Breast epithelium (tissue), 3 donors: ENCODE data around the gene ITPRID1.

ENCODE experiments used
- POLR2A ChIP-seq: fragments of 450-650 bp; IDR thresholded peaks from one replicate; pipeline ENCODE4 v1.6.1; 2016; ENCODE audit warnings: antibody characterized with exemption, mild to moderate bottlenecking, moderate library complexity
- POLR2AphosphoS5 ChIP-seq, 3 donors: sonication (generic); formaldehyde crosslinking; IDR thresholded peaks; one replicate each; pipeline ENCODE4 v1.6.1; 2017; ENCODE audit warnings: antibody characterized with exemption in 3 of 3
- TF ChIP-seq, protein P1 (sequence below), 3 donors: fragments of 450-650 bp; IDR thresholded peaks; one replicate each; pipeline ENCODE4 v1.5.1; 2016 to 2017; ENCODE audit warnings: antibody characterized with exemption in 3 of 3, mild to moderate bottlenecking in 3 of 3, moderate library complexity in 3 of 3

- TF ChIP-seq POLR2A (no peak), POLR2AphosphoS5 (IDR thresholded peaks at IDR 0.05) (no peak)
- TF ChIP-seq, protein P1, sequence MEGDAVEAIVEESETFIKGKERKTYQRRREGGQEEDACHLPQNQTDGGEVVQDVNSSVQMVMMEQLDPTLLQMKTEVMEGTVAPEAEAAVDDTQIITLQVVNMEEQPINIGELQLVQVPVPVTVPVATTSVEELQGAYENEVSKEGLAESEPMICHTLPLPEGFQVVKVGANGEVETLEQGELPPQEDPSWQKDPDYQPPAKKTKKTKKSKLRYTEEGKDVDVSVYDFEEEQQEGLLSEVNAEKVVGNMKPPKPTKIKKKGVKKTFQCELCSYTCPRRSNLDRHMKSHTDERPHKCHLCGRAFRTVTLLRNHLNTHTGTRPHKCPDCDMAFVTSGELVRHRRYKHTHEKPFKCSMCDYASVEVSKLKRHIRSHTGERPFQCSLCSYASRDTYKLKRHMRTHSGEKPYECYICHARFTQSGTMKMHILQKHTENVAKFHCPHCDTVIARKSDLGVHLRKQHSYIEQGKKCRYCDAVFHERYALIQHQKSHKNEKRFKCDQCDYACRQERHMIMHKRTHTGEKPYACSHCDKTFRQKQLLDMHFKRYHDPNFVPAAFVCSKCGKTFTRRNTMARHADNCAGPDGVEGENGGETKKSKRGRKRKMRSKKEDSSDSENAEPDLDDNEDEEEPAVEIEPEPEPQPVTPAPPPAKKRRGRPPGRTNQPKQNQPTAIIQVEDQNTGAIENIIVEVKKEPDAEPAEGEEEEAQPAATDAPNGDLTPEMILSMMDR (IDR thresholded peaks at IDR 0.05): no peak
These were observed 1.7 kb upstream of the ITPRID1 start for GRCh38 chr7:31512166-31512565.
